Measurements from ENCODE around the gene UCN. TPM values are rescaled to one million over a fixed set of nuclear protein-coding genes. Genes with fewer than 3 reads are reported as not detected.

UCN gene
- total RNA-seq, 6 donors from 2014 or later: 2.6 to 81.7 (median 4.6) TPM

DNA sequence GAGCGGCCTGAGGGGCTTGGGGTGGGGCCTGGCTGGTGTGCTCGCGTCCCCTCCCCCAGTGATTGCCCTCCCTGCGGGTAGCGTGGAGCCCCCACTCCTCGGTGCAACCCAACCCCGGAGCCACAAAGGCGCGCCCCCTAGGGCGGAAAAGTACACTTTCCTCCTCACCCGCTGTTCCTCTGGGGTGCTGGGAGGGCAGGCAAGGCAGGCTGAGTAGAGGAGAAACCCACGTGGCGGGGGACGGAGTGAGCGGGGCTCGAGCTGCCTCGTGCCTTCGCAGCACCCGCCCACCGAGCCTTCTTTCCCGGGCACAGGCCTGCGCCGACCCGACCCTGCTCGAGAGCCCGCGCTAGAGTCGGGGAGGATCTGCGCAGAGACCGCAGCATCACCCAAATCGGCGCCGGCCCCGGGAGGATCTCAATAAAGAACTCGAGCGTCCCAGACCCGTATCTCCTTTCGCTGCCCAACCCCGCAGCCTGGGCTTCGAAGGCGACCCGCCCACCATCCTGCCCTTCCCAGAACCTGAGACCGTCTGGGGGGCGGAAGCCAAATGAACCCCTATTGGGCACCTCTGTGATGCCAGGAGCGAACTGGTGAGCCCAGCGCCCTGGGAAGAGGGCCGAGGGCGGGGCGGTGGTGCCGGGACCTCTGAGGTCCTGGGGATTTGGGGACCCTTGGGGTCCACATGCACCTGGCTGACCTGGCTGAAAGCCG is 1.5 kb downstream of the UCN start:
- Histone ChIP-seq H3K9me3 (no peaks in the 10 kb centered on the region), H3K4me1 (peaks cover 20 to 31% (median 24%) of the 10 kb centered on the region in 4 donors), H3K36me3 (peaks cover 0 to 24% (median under 1%) of the 10 kb centered on the region in 4 donors), H3K27ac (no peak overlapping the region), H3K27me3 (peaks cover 0 to 27% (median 15%) of the 10 kb centered on the region in 4 donors), H3K4me3 (peak overlapping the region in 2 of 4 donors; percentile 9 to 10)
- peak in 1 of 2 donors; percentile 6 for ATAC-seq (ENCODE audit: low FRiP score in 2 of 2)
- WGBS, 2 donors: 2 to 5% methylated on average over 7 to 13 of the region's 51 CpGs
- DNase-seq: peak in 1 of 2 donors; percentile 82
- TF ChIP-seq, protein P1, sequence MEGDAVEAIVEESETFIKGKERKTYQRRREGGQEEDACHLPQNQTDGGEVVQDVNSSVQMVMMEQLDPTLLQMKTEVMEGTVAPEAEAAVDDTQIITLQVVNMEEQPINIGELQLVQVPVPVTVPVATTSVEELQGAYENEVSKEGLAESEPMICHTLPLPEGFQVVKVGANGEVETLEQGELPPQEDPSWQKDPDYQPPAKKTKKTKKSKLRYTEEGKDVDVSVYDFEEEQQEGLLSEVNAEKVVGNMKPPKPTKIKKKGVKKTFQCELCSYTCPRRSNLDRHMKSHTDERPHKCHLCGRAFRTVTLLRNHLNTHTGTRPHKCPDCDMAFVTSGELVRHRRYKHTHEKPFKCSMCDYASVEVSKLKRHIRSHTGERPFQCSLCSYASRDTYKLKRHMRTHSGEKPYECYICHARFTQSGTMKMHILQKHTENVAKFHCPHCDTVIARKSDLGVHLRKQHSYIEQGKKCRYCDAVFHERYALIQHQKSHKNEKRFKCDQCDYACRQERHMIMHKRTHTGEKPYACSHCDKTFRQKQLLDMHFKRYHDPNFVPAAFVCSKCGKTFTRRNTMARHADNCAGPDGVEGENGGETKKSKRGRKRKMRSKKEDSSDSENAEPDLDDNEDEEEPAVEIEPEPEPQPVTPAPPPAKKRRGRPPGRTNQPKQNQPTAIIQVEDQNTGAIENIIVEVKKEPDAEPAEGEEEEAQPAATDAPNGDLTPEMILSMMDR (IDR thresholded peaks at IDR 0.05): no peak
- no peak for TF ChIP-seq POLR2A (IDR thresholded peaks at IDR 0.05)

DNA sequence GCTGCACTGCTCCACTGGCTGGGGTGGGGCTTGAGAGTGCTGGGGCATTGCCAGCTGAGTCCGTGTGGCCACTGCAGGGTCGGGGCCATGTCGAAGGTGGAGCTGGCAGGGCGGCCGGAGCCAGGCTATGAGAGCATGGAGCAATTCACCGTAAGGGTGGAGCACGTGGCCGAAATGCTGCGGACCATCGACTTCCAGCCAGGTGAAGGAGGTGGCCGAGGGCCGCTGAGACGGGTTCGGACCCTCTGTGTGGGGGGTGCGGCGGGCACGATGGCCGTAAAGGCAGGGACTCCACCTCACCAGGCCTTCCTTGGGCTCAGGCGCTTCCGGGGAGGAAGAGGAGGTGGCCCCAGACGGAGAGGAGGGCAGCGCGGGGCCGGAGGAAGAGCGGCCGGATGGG is 2.1 kb downstream of the UCN start:
- H3K36me3 ChIP-seq: peaks cover 0 to 18% (median 0%) of the 10 kb centered on the region in 4 donors
- no peak overlapping the region for H3K27ac ChIP-seq
- TF ChIP-seq EP300 (IDR thresholded peaks at IDR 0.05) (no peak), POLR2AphosphoS5 (IDR thresholded peaks at IDR 0.05) (no peak), POLR2A (IDR thresholded peaks at IDR 0.05) (no peak)
- TF ChIP-seq, protein P1 (IDR thresholded peaks at IDR 0.05): no peak
- ATAC-seq (ENCODE audit: low FRiP score in 2 of 2): no peak
- H3K27me3 ChIP-seq: peaks cover 0 to 27% (median 15%) of the 10 kb centered on the region in 4 donors
- peaks cover 20 to 31% (median 24%) of the 10 kb centered on the region in 4 donors for H3K4me1 ChIP-seq
- 0 to 28% methylated on average over 5 to 25 of the region's 26 CpGs for WGBS, 2 donors
- no peaks in the 10 kb centered on the region for H3K9me3 ChIP-seq
- H3K4me3 ChIP-seq: peak overlapping the region in 2 of 4 donors; percentile 9 to 10
- DNase-seq: peak in 1 of 2 donors; percentile 64

DNA sequence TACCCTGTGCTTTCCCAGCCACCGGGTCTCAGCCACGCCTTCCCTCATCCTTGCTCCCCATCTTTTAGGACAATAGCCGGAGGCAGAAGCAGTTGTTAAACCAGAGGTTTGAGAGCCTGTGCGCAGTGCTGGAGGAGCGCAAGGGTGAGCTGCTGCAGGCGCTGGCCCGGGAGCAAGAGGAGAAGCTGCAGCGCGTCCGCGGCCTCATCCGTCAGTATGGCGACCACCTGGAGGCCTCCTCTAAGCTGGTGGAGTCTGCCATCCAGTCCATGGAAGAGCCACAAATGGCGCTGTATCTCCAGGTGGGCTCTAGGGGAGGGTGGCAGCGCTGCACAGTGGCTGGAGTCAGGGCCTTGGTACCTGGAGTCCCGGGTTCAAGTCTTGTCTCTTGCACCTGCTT is 2.7 kb downstream of the UCN start:
- ATAC-seq (ENCODE audit: low FRiP score in 2 of 2) (no peak), DNase-seq (peak in 1 of 2 donors; percentile 72)
- no peak for TF ChIP-seq EP300 (IDR thresholded peaks at IDR 0.05)
- peaks cover 0 to 17% (median 0%) of the 10 kb centered on the region in 4 donors for H3K36me3 ChIP-seq
- peaks cover 0 to 27% (median 15%) of the 10 kb centered on the region in 4 donors for H3K27me3 ChIP-seq
- WGBS, 2 donors: 85 to 91% methylated on average over 14 to 16 of the region's 16 CpGs
- peaks cover 20 to 31% (median 24%) of the 10 kb centered on the region in 4 donors for H3K4me1 ChIP-seq
- no peak overlapping the region for H3K27ac ChIP-seq
- H3K4me3 ChIP-seq: no peak overlapping the region
- no peaks in the 10 kb centered on the region for H3K9me3 ChIP-seq

DNA sequence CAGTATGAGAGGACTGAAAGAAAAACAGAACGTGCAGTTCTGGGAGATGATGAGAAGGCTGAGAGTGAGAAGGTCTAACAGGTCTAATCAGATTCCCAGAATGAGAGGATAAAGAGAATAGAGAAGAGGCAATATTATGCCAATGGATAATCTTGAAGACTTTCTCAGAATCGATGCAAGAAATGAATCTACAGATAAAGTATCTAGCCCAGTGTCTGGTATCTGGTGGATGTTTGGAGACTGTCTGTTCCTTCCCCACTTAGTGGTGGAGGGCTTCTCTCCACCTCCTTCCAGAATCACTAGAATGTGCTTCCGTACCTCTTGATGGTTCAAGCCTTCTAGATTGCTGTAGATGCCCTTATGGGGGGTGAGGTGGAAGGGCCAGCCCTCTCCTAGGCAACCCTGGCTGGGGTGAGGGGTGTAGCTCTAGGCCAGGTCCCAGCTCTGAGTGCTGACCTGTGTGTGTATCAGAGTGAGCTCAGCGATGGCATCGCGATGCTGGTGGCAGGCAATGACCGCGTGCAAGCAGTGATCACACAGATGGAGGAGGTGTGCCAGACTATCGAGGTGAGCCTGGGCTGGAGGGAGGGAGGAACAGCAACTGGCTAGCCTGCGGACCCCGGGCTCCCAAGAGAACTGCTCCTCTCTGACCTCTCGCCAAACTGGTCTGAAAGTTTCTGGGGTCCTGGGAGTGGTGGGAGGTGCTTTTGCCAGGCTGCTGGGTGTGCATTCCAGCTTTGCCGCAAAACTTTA is 3.6 kb downstream of the UCN start:
- H3K27me3 ChIP-seq: peaks cover 0 to 27% (median 15%) of the 10 kb centered on the region in 4 donors
- ATAC-seq (ENCODE audit: low FRiP score in 2 of 2): no peak
- 83 to 92% methylated on average over 13 of the region's 13 CpGs for WGBS, 2 donors

More for the DNA sequence above, 3.6 kb downstream of the UCN start:
- peaks cover 0 to 11% (median 0%) of the 10 kb centered on the region in 4 donors for H3K36me3 ChIP-seq
- no peaks in the 10 kb centered on the region for H3K9me3 ChIP-seq
- peaks cover 20 to 31% (median 24%) of the 10 kb centered on the region in 4 donors for H3K4me1 ChIP-seq
- H3K27ac ChIP-seq: no peak overlapping the region
- TF ChIP-seq POLR2A (IDR thresholded peaks at IDR 0.05): no peak
- no peak for TF ChIP-seq EP300 (IDR thresholded peaks at IDR 0.05)
- TF ChIP-seq, protein P1 (IDR thresholded peaks at IDR 0.05): no peak
- no peak for TF ChIP-seq POLR2AphosphoS5 (IDR thresholded peaks at IDR 0.05)
- H3K4me3 ChIP-seq: no peak overlapping the region
- peak in 1 of 2 donors; percentile 48 for DNase-seq

Measured in upper lobe of left lung (tissue), 6 donors.